BLaER1 treated with 17β-estradiol and CSF1 and Interleukin-3, amounts not matched to agents 10 nM and 100 nM (cell line): ENCODE data around the gene C2orf49.

Experiments
- H3K27ac ChIP-seq, 11 experiments: shearing (Covaris generic); formaldehyde crosslinking; 2 replicates each; pipeline ENCODE4 v1.8.1; 2022
- H3K27me3 ChIP-seq, 11 experiments: shearing (Covaris generic); formaldehyde crosslinking; 2 replicates each; pipeline ENCODE4 v1.8.1; 2022
- H3K36me3 ChIP-seq, 11 experiments: shearing (Covaris generic); formaldehyde crosslinking; 2 replicates each; pipeline ENCODE4 v1.8.1; 2022
- H3K4me1 ChIP-seq, 10 experiments: shearing (Covaris generic); formaldehyde crosslinking; 2 replicates each; pipeline ENCODE4 v1.8.1; 2022
- H3K4me2 ChIP-seq, 11 experiments: shearing (Covaris generic); formaldehyde crosslinking; 2 replicates each; pipeline ENCODE4 v1.8.1; 2022
- H3K4me3 ChIP-seq, 10 experiments: shearing (Covaris generic); formaldehyde crosslinking; 2 replicates each; pipeline ENCODE4 v1.8.1; 2022
- H3K9ac ChIP-seq, 11 experiments: shearing (Covaris generic); formaldehyde crosslinking; 2 replicates each; pipeline ENCODE4 v1.8.1; 2022
- H3K9me3 ChIP-seq, 11 experiments: shearing (Covaris generic); formaldehyde crosslinking; replicated peaks in 1 of 11; 2 replicates each; pipeline ENCODE4 v1.8.1; 2022
- H4K20me1 ChIP-seq, 11 experiments: shearing (Covaris generic); formaldehyde crosslinking; 2 replicates each; pipeline ENCODE4 v1.8.1; 2022
- Cebpa-rat ChIP-seq, 11 experiments: shearing (Covaris generic); IDR thresholded peaks; 2 replicates each; pipeline ENCODE4 v1.8.1; 2022

Gene C2orf49

DNA sequence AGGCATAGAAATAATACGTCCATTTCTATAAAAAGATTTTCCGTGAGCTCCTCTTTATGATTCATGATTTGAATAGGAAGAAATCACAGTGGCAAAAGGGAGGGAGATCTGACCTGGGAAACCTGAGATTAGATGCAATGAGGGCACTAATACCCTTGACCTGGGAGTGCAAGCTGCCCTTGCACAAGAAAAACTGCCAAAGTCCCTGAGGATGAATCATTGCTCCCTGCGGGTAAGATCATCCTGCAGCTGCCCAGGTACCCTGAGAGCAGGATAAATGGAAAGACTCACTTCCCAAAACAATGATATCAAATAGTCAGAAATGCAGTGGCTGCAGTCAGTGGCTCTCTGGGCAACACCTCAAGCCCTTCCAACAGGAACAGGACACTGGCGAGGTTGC lies 49.9 kb downstream of the C2orf49 start:
- no peak overlapping the region for H3K27ac ChIP-seq
- peaks cover 10 to 30% (median 13%) of the 10 kb centered on the region in 10 experiments; a peak in 19 of 20 replicates for H3K4me1 ChIP-seq

GRCh38 chr2:105388971-105389381 lies 51.6 kb downstream of the C2orf49 start:
- no peak overlapping the region for H3K9ac ChIP-seq
- TF ChIP-seq Cebpa-rat (IDR thresholded peaks at IDR 0.05) = no peak
- no peak overlapping the region for H3K27ac ChIP-seq
- H3K9me3 ChIP-seq = no peaks in the 10 kb centered on the region
- H4K20me1 ChIP-seq = no peaks in the 10 kb centered on the region
- no peak overlapping the region for H3K4me3 ChIP-seq
- no peaks in the 10 kb centered on the region for H3K36me3 ChIP-seq
- no peaks in the 10 kb centered on the region for H3K27me3 ChIP-seq
- no peak overlapping the region for H3K4me2 ChIP-seq
- peaks cover 0 to 18% (median under 1%) of the 10 kb centered on the region in 10 experiments; a peak in 8 of 20 replicates for H3K4me1 ChIP-seq

More for the DNA sequence above, 49.9 kb downstream of the C2orf49 start:
- H3K9ac ChIP-seq = no peak overlapping the region
- H4K20me1 ChIP-seq = no peaks in the 10 kb centered on the region
- no peak overlapping the region for H3K4me2 ChIP-seq
- H3K36me3 ChIP-seq = no peaks in the 10 kb centered on the region
- no peak for TF ChIP-seq Cebpa-rat (IDR thresholded peaks at IDR 0.05)
- no peaks in the 10 kb centered on the region for H3K27me3 ChIP-seq
- H3K4me3 ChIP-seq = no peak overlapping the region
- no peaks in the 10 kb centered on the region for H3K9me3 ChIP-seq

- peaks cover 0 to 8% (median 0%) of the 10 kb centered on the region in 10 experiments; a peak in 3 of 20 replicates for H3K4me1 ChIP-seq
- H3K27me3 ChIP-seq = no peaks in the 10 kb centered on the region
- H3K4me3 ChIP-seq = no peak overlapping the region
- H4K20me1 ChIP-seq = no peaks in the 10 kb centered on the region
- H3K36me3 ChIP-seq = no peaks in the 10 kb centered on the region
- H3K9me3 ChIP-seq = no peaks in the 10 kb centered on the region
- TF ChIP-seq Cebpa-rat (IDR thresholded peaks at IDR 0.05) = no peak
- no peak overlapping the region for H3K4me2 ChIP-seq
- no peak overlapping the region for H3K9ac ChIP-seq
- no peak overlapping the region for H3K27ac ChIP-seq
Observed at GRCh38 chr2:105390454-105390853, 53.1 kb downstream of the C2orf49 start.

GRCh38 chr2:105391058-105391627 lies 53.8 kb downstream of the C2orf49 start:
- Histone ChIP-seq H3K27me3 (no peaks in the 10 kb centered on the region), H3K4me2 (no peak overlapping the region), H4K20me1 (no peaks in the 10 kb centered on the region), H3K4me3 (no peak overlapping the region), H3K9me3 (no peaks in the 10 kb centered on the region), H3K4me1 (peaks cover 0 to 1% (median 0%) of the 10 kb centered on the region in 10 experiments; a peak in 3 of 20 replicates), H3K36me3 (no peaks in the 10 kb centered on the region), H3K9ac (no peak overlapping the region), H3K27ac (no peak overlapping the region)
- TF ChIP-seq Cebpa-rat (IDR thresholded peaks at IDR 0.05) = no peak

DNA sequence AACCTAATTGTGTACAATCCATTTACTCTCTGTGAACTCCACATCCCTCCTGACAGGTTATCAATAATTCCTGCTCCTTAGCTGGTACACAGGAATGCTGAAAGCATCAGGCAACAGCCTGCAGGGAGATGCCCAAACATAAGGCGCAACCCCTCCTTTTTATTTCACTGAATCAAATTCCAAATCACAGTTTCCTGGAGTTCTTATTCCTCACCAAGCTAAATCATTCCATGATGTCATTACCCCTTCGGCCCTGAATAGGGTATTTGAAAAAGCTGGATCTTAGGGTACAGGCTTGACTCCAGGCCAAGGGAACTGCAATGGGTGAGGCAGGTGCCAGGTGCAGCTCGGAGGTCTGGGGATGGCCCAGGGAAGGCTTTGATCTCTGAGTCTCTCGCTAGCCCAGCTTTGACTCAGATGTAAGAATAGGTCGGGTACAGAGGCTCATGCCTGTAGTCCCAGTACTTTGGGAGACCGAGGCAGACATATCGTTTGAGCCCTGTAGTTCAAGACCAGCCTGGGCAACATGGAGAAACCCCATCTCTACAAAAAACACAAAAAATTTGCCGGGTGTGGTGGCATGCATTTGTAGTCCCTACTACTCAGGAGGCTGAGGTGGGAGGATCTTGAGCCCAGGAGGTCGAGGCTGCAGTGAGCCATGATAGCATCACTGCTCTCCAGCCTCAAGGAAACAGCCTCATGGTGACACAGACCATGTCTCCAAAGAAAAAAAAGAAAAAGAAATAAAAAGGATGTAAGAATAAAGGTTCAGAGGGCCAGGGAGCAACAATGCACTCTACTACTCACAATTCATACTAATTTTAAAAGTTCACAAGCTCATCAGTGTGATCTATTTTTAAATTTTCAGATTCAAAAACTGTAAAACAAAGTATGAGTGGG lies 54.7 kb downstream of the C2orf49 start:
- Histone ChIP-seq H3K27ac (no peak overlapping the region), H3K4me2 (no peak overlapping the region), H3K9ac (no peak overlapping the region), H3K9me3 (no peaks in the 10 kb centered on the region), H4K20me1 (no peaks in the 10 kb centered on the region), H3K4me3 (no peak overlapping the region), H3K4me1 (no peaks in the 10 kb centered on the region), H3K27me3 (no peaks in the 10 kb centered on the region), H3K36me3 (no peaks in the 10 kb centered on the region)
- no peak for TF ChIP-seq Cebpa-rat (IDR thresholded peaks at IDR 0.05)

DNA sequence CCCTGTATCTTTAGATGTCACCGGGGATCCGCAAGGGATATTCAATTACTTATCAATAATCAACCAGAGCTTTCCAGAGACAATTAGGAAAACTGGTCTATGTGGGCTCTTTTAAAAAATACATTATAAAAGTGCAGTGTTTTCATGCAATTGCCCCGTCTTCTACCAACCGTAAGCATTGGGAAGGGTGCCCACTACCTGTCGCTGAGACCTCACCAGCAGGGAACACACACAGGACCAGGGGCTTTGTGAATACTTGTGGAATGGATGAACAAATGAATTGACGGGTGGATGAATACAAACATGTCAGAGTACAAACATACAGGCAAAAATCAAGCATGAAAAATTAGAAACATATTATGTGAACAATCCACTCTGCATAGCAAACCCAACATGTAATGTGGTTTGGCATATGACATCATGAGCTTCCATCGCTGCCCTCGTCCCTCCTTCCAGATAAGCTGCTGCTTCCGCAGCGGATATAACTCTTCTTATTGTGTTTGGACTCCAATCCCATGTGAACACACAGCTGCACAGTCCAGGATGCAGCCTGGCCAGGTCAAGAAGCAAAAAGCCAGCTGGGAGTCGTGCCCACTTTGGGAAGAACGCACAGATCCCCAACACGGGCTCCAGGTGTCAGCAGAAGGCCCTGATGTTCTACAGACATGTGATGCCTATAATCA lies 56.2 kb downstream of the C2orf49 start:
- no peaks in the 10 kb centered on the region for H3K27me3 ChIP-seq
- no peaks in the 10 kb centered on the region for H3K4me1 ChIP-seq
- H3K4me3 ChIP-seq = no peak overlapping the region
- no peak for TF ChIP-seq Cebpa-rat (IDR thresholded peaks at IDR 0.05)
- H3K9ac ChIP-seq = no peak overlapping the region
- peaks cover 0 to 3% (median 0%) of the 10 kb centered on the region in 11 experiments; a peak in 4 of 22 replicates for H3K9me3 ChIP-seq
- no peak overlapping the region for H3K27ac ChIP-seq
- H4K20me1 ChIP-seq = no peaks in the 10 kb centered on the region
- no peak overlapping the region for H3K4me2 ChIP-seq
- H3K36me3 ChIP-seq = no peaks in the 10 kb centered on the region

GRCh38 chr2:105394951-105395611 lies 57.7 kb downstream of the C2orf49 start:
- Histone ChIP-seq H3K27me3 (peaks cover 0 to 8% (median 0%) of the 10 kb centered on the region in 11 experiments; a peak in 5 of 22 replicates), H3K36me3 (no peaks in the 10 kb centered on the region), H3K4me3 (no peak overlapping the region), H3K4me1 (no peaks in the 10 kb centered on the region), H3K9me3 (peaks cover 0 to 13% (median 9%) of the 10 kb centered on the region in 11 experiments; a peak in 14 of 22 replicates), H4K20me1 (no peaks in the 10 kb centered on the region), H3K27ac (no peak overlapping the region), H3K4me2 (no peak overlapping the region), H3K9ac (no peak overlapping the region)
- no peak for TF ChIP-seq Cebpa-rat (IDR thresholded peaks at IDR 0.05)

DNA sequence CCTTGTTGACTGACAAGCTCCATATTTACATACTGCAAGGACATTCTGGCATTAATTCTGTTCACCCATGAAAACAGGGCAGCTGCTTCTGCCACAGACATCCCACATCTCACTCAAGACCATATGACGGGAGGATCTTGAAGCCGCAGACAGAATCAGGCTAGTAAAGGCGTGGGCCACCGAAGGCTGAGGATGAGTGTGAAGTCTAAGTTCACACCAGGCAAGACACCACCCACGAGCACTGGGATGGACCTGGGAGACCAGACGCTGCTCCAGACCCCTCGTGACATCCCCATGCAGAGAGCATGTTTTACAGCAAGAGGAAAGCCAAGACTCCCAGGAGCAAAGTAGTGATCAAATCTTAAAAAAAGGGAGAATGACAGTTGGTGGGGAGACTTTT lies 58.4 kb downstream of the C2orf49 start:
- Histone ChIP-seq H3K9me3 (peaks cover 0 to 13% (median 9%) of the 10 kb centered on the region in 11 experiments; a peak in 14 of 22 replicates), H3K4me2 (no peak overlapping the region), H3K4me3 (no peak overlapping the region), H3K27me3 (peaks cover 0 to 8% (median 0%) of the 10 kb centered on the region in 11 experiments; a peak in 5 of 22 replicates), H3K27ac (no peak overlapping the region), H3K9ac (no peak overlapping the region), H3K36me3 (no peaks in the 10 kb centered on the region), H4K20me1 (no peaks in the 10 kb centered on the region), H3K4me1 (no peaks in the 10 kb centered on the region)
- TF ChIP-seq Cebpa-rat (IDR thresholded peaks at IDR 0.05) = no peak
